Measurements from ENCODE around the gene BRD3OS.
A peak's percentile ranks its signal among the peaks of the same experiment; 100 is the strongest.

The BRD3OS gene

DNA sequence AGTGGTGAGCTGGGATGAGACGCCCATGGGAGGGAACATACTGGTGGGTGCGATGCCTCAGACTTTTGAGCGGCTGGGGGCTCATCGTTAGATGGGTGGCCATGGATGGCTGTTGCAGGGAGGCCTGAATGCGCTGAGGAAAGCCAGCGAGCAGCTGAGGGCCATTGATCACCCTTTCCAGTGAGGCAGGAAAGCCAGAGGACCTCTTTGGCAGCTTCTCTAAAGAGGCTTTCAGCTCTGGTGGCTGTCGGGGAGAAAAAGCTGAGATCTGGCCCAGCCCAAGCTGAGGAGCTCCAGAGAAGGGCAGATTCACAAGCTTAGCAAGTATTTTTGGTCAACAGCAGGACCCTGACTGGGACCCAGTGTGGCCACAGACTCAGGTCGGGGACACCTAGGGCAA lies 19.9 kb upstream of the BRD3OS start:
- ATAC-seq: no peak
- no peak for DNase-seq

DNA sequence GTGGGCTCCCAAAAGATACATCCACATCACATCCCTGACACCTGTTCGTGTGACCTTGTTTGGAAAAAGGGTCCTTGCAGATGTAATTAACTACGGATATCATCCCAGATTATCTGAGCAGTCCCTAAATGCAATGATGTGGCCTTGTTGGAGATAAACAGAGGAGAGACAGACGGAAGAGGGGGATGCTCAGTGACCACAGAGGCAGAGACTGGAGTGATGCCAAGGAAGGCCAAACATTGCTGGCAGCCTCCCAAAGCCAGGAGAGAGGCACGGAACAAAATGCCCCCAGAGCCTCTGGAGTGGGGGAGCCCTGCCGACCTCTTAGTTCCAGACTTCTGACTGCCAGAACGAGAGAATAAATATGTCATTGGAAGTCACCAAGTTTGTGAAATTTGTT lies 18.1 kb upstream of the BRD3OS start:
- ATAC-seq (no peak), DNase-seq (no peak)

DNA sequence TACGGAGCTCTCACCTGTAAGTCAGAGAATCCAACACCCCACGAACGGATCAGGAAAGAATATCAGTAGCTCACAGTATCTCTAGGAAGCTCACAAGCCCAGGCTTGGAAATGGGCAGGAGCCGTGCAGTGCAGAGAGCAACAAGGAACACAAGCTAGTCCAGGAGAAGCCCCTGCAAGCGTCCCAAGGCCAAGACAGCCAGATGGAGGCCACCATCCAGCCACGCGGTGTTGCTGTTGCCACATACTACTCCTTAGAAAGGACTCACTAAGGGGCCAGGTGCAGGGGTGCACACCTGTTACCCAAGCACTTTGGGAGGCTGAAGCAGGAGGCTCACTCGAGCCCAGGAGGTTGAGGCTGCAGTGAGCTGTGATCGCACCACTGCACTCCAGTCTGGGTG lies 17.7 kb upstream of the BRD3OS start:
- no peak for DNase-seq
- no peak for ATAC-seq

DNA sequence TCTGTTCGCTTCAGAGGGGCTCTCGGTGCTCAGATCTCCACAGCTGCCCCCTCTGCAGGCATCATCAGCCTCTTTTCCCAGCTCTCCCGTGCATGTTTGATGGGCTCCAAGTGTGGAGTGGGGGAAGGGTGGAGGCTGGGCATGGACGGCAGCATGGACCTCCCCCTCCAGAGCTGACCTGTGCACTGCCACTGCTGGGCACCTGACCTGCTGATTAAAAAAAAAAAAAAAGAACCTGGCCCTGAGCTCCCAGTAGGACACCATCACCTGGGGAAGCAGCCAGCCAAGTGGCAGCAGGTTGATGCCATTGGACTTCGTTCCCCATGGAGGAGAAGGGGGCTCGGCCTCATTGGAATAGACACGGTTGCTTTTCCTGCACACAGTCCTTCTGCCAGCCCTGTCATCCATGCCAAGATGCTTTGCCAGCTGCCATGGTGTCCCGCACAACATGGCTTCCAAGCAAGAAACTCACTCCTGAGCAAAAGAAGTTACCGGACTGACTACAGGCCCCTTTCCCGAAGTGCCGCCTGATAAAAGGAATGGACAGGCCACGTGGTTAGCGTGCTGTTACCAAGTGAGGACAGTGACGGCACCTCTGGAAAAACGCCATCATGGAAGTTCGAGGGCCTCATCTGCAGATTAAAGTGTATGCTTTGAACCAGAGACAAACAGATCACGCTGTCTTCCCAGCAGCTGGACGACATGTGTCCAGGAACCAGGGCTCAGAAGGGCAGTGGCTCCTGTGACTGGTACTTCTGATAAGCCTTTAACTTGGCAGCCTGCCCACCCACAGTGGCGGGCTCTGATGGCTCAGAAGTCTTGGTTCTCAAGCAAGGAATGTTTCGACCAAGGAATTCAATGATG lies 14.7 kb upstream of the BRD3OS start:
- no peak for ATAC-seq
- DNase-seq: no peak

DNA sequence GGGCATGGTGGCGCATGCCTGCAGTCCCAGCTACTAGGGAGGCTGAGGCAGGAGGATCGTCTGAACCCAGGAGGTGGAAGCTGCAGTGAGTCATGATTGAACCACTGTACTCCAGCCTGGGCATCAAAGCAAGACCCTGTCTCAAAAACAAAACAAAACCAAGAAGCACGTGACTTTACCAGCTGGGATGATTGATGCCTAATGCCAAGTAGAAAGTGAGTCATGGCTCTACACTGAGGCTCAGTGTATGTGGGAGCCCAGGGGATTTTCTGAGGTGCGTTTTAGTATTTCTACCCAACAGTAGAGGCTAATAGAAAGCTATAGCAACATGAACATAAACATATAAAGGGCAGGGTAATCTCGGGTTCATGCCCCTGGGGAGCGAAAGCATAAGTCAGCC lies 13.9 kb upstream of the BRD3OS start:
- ATAC-seq: no peak

DNA sequence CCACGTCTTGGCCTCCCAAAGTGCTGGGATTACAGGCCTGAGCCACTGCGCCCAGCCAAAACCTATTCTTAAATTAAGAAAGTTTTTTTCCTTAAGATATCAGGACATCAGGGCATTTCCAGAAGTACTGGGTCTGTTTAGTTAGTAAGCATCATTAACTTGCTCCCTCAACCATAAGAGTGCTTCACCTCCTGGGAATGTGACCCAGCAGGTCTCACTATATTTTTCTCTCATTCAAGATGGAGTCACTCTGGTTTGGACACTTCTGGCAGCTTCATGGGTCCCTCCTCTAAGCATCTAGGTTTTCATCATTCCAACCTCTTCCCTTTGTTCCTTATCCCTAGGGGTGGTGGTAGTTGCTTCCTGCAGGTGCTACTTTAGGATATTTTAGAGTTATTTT lies 10.3 kb upstream of the BRD3OS start:
- ATAC-seq: no peak
- no peak for DNase-seq

More for the DNA sequence above, 13.9 kb upstream of the BRD3OS start:
- DNase-seq: no peak

DNA sequence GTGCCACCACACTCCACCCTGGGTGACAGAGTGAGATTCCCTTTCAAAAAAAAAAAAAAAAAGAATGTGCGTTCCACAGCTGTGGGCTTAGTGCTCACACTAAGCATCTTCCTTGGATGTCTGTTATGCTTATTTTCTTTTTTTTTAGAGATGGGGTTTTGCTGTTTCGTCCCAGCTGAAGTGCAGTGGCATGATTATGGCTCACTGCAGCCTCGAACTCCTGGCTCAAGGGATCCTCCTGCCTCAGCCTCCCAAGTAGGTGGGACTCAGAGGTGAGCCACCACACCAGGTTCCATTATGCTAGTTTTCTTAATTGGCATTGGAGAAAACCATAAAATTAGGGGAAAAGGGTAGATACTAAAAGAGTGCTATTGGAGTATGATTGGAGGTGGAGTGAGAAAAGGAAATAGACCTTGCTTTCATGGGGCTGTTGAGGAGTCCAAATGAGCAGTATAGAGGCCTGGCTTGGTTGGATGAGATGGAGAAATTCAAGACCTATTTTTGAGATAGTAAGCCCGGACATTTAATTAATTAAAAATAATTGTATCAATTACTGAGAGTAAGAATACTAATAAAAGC lies 978 bp upstream of the BRD3OS start:
- no peak for DNase-seq
- no peak for ATAC-seq

DNA sequence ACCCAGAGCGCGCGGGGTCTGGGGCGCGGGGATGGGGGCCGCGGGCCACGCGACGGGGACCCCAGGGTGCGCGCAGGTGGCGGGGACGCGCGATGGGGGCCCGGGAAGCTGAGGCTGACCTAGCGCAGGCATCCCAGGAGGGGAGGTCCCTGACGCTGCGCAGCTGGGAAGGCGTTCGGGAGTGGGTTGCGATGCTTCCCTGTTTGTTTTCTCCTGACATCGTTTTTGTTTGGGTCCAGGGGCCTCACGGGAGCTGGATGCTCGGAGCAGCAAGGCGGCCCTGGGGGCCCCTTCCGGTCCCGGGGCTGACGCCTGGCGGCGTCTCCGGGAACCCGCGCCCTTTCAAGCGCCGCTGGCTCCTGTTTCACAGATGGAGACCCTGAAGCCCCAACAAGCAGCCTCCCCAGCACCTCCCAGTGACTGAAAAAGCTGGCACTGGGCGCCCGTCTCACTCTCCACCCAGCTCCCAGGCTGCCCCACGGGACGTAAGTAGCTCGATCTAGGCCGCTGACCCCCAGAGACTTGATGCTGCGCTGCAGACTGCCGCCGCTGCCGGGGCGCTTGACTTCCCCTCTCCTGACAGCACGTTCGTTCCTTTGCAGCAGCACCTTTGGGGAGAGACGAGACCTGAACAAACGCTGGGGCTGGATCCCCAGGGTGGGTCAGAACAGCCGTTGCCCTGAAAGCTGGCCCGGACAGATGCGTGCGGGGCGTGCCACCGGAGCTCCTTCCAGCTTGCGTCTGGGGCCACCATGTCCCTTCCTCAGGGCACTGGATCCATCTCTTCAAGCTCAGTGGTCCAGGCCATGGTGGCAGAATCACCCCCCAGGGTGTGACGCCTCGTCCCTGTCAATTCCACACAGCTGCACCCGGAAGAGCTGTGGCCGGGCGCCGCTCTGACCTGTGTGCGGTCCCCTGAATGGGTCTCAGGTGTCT lies 593 bp downstream of the BRD3OS start:
- ATAC-seq: peak; percentile 48
- peak; percentile 63 for DNase-seq

DNA sequence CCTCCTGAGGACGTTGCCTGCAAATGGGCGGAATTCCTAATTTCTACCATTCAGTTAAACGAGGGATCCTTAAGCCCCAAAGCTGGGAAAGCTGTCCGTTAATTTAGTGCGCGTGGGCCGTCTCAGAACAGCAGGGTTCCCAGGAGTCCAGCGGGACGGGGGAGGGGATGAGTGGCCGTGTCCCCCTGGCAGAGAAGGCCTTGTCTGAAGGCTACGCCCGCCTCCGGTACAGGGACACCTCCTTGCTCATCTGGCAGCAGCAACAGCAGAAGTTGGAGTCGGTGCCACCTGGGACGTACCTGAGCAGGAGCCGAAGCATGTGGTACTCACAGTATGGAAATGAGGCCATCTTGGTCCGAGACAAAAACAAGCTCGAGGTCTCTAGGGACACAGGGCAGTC lies 1.3 kb downstream of the BRD3OS start:
- no peak for DNase-seq
- no peak for ATAC-seq

DNA sequence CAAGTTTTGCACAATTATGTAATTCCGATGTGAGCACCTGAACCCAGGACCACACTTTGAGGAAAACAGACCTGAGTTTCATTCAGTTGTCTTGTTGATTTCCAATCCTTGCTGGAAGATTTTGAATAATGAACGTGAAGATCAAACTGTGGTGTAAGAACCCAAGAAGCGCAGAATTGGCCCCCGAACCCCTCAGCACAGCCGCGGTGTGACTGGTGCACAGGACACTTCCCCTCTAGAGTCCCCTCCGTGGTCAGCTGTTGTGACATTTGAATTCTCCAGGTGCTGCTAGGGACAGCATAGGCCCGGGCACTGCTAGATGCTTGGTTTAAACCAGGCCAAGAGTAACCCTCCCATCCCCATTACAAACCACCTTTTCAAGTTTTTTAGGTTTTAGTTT lies 1.7 kb downstream of the BRD3OS start:
- no peak for ATAC-seq

DNA sequence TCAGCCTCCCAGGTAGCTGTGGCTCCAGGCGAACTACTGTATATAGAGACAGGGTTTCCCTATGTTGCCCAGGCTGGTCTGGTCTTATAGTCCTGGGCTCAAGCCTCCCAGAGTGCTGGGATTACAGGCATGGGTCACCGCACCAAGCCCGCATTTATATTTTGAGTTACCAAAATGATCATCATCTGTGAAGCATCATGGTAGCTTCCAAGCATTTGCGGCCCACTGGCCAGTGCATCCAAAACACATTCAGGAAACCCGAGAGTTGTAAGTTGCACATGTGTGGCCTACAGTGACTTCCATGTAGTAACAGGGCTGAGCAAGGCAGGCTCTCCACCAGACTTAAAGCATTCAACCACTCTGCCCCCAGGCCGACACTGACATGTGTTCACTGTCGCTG lies 2.3 kb downstream of the BRD3OS start:
- DNase-seq (no peak), ATAC-seq (no peak)

More for the DNA sequence above, 1.7 kb downstream of the BRD3OS start:
- DNase-seq: no peak

DNA sequence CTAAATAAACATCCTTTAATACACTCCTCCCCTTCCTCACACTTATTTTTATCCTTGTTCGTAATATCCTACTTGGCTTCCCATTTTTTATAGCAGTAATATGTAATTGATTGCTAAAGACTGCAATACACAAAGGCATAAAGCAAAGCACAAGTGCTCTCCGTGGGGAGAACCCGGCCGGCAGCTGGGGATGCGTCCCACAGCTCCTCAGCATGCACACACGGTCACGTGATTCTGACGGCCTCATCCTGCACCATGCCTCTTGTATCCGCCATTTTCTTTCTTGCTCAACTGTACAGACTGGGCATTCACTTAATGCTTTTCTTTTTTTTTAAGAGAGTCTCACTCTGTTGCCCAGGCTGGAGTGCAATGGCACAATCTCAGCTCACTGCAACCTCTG lies 2.8 kb downstream of the BRD3OS start:
- no peak for ATAC-seq
- no peak for DNase-seq

DNA sequence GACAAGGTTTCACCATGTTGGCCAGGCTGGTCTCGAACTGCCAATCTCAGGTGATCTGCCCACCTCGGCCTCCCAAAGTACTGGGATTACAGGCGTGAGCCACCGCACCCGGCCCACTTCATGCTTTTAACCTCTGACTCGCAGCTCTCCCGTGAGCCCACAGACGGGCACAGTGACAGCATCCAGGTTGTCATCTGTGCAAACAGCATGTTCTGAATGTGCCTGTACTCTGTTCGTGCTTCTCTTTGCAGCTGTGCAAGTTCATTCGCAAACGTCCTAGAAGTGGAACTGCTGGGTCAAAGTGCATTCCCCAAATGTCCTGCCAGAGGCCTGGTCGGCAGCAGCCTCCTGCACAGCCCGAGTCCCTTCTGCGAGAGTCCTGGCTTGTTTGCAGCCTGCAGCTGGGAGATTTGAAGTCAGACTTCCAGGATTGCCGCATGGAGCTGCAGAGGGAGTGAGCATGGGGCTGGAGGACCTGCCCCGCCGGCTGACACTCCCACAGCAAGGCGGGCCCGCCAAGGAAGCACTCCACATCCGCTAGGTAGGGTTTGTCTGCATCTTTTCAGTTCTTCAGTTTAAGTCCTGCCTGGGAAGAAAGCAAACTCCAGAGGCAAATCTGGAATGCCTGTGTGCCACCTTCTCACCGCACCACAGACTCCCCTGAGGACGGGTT lies 3.4 kb downstream of the BRD3OS start:
- ATAC-seq: no peak

DNA sequence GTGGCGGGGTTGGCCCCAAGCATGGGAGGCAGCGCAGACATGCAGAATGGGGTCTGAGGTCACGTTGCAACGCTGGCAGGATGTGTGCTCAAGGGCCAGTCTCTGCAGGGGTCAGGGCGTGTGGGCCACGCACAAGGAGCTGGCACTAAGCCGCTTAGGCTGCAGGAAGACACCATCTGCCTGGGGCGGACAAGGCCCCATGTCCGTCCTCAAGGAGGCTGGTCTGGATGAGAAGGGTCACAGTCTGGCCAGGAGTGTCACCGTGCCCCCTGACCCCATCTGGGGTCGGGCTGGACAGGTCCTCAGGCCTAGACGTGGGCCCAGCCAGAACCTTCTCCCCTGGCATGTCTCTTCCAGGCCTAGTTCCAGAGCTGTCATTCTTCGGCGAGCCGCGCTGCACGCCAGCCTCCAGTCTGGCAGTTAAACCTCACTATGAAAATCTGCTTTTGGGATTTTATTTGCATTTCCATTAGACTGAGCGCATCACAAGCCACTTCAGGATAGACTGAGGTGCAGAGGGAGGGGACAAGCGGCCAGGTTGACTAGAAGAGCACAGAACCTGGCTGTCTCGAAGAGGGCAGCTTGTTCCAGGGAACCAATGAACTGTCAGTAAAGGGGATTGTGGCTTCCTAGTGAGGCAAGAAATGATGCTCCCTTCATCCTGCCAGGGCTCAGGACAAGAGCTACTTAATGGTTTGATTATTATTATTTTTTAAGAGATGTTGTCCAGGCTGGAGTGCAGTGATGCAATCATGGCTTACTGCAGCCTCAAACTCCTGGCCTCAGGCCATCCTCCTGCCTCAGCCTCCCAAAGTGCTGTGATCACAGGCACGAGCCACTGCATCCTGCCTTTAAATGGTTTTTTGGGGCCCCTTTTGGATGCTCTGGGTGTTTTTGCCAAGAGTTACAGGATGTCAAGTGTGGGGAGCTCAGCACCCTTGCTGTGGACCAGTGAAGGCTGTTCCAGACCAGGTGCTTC lies 4.3 kb downstream of the BRD3OS start:
- no peak for ATAC-seq
- DNase-seq: no peak

More for the DNA sequence above, 3.4 kb downstream of the BRD3OS start:
- no peak for DNase-seq

DNA sequence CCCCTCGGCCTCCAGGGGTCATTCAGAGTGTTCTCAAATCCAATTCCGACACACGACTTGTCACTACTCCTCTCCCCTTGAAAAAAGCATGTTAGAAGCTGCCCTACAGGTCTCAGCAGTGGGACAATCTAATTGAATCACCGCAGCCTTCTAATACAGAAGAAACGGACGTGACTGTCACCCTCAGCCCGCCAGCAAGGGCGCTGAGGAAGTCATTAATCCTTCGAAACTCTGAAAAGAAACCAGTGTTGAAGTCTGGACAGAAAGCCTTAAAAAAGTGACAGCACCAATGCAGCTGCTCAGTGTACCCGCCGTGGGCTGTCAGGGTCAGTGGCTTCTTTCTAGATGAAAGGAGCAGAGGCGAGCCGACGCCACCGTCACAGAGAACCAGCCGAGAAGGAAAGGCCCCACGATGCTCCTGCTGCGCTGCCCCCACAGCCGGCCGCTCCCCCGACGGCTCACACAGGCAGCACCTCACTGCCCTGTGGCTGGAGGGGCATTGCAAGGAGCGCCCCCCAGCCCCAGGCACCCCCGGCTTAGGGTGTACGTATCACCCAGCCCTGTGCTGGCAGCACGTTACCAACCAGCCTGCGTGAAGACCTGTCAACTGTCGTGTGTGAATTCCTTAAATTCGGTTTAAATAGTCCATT lies 5.7 kb downstream of the BRD3OS start:
- DNase-seq: no peak

DNA sequence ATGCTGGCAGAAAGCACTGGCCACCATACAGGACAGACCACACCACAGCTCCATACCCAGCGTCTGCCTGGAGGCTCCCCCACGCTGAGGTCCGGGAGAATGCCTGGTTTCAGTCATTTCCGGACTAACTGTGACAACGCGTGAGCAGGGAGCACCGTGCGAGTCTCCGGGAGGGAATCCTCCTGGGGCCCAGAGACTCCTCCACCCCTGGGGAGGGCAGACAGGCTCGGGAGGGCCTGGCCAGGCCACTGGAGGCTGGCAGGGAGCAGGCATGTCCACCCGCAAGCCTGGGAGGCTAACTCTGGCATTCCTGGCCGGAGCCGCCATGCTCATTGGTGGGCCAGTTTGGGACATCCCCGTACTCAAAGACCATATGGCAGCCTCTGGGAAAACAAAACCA lies 6.5 kb downstream of the BRD3OS start:
- DNase-seq: no peak

More for the DNA sequence above, 5.7 kb downstream of the BRD3OS start:
- ATAC-seq: no peak

DNA sequence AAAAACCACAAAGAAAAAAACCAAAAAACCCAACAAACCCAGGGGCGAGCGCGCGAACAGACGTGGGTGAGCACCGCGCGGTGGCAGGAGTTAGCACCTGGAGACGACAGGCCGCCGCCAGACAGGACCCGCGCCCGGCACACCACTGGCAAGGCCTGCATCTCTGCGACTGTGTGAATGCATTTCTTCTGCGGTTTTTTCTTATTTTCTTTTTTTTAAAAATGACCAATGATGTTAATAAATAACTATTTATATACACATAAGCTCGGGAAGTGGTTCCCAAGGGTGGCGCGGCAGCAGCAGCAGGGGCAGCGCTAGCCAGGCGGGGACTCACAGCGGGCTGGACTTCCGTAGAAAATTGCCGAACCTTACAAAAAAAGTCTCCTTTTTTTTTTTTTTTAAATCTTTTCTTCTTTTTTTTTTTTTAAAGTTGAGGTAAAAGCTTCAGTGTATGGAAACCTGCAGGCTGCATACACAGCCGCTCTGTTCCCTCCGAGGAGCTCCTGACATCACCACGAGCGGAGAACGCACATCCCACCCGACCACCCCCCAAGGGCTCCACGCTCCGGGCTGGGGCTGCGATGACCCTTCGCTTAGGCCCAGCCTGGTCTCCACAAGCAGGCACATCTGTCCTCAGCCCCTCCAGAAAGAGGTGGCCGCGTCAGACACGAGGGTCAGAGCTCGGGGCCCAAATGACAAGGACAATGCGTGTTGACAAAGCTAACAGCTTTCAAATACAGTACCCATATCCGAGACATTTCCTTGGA lies 7.4 kb downstream of the BRD3OS start:
- no peak for DNase-seq

More for the DNA sequence above, 6.5 kb downstream of the BRD3OS start:
- no peak for ATAC-seq

DNA sequence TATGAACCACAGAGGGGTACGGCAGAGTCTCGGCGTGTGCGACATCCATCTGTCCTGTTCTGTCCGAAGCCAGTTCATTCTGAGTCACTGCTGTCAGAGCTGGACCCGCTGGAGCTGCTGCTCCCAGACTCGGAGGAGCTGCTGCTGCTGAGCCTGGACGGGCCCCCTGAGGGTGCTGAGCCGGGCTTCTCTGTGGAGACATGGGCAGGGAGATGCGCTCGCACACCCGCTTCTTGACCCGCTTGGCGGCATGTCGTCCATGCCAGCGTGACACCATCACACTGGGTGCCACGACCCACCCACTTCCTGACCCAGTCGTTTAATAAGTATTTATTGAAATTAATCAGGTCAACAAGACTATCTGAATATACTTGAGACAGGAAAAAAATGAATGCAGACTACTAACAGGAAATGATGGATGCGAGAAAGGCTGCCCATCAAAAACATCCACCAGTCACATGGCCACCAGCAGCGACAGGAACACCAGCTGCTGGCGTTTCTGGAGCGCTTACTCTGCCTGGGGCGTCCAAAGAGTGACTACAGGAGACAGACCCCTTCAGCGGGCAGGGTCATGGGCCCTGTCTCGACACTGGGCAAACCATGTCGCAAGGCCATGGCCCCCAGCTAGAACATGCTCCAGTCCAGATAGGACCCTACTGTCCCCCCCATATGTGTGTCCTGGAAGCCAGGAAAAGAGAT lies 8.4 kb downstream of the BRD3OS start:
- ATAC-seq: no peak
- DNase-seq: no peak

More for the DNA sequence above, 7.4 kb downstream of the BRD3OS start:
- no peak for ATAC-seq
